ENCODE data around the gene RFX1. TPM values are rescaled to one million over a fixed set of nuclear protein-coding genes. Genes with fewer than 3 reads are reported as not detected.

Gene RFX1
- total and polyA plus RNA-seq, 2 experiments from 2014 or later: 1.7 to 2.5 TPM

GRCh38 chr19:14005349-14006084 lies 603 bp downstream of the RFX1 start:
- Histone ChIP-seq H3F3A (ENCODE audit: insufficient read depth) (peaks cover 21% of the 10 kb centered on the region), H4K20me1 (ENCODE audit: insufficient read depth) (no peaks in the 10 kb centered on the region), H3K4me3 (peak overlapping the region; percentile 78), H3K4me2 (ENCODE audit: unreplicated experiment) (peak overlapping the region; percentile 78), H3K9me2 (ENCODE audit: insufficient read depth) (no peaks in the 10 kb centered on the region), H3K9me3 (ENCODE audit: low read depth) (no peaks in the 10 kb centered on the region), H3K36me3 (ENCODE audit: low read depth) (no peaks in the 10 kb centered on the region), H3K27ac (peak overlapping the region; percentile 97), H3K27me3 (replicated peaks; ENCODE audit: insufficient read depth) (no peaks in the 10 kb centered on the region), H3K79me2 (ENCODE audit: insufficient read depth) (peaks cover 19% of the 10 kb centered on the region), H2AFZ (peak overlapping the region; percentile 60), H3K9ac (peak overlapping the region; percentile 99), H3K4me1 (ENCODE audit: insufficient read depth) (peaks cover 15% of the 10 kb centered on the region; the same call in 1 of the 2 replicates)
- TF ChIP-seq EZH2phosphoT487 (IDR thresholded peaks at IDR 0.05; ENCODE audit: insufficient read depth, low read depth) (no peak), EZH2 (IDR thresholded peaks at IDR 0.05; ENCODE audit: insufficient read depth, poor library complexity, severe bottlenecking) (no peak)
- in situ Hi-C loops (cut with MboI): no loop called here
- 6 to 30% methylated on average over 6 to 39 of the region's 50 CpGs for WGBS, 2 experiments (ENCODE audit: low coverage in 1 of 2, low lambda C conversion rate in 2 of 2, missing lambda C conversion rate in 2 of 2)
- DNase-seq: peak; percentile 93

DNA sequence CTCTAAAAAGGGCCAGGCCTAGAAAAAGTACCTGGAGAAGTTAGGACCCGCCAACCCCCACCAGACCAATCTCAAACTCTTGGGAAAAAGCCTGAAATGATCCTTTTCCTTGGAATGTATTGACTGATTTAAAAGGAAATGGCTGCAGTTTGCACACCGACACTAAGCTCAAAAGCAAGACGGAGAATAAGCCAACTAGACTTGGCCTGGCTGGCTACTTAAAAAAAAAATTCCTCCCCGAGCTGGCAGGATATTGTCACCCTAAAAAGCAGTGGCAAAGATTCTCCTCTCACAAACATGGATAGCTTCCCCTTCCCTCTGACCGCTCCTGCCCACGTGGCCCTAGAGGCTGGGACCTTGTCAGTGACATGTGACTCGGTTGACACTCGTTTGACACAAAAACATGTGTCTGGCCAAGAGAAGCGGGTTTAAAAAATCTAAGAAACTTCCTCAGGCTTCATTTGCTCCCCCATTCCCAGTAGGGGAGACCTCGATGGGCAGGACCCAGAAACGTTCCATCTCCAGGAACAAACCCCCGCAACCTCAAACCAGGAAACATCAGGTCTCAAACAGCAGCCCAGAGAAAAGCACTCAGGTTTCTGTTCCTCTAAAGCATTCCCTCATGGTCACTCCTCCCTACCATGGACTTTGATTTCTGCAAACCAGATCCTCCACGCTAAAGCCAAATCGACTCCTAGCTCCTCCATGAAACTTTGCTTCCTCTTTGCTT lies 1.3 kb downstream of the RFX1 start:
- peak overlapping the region; percentile 78 for H3K4me3 ChIP-seq
- no peaks in the 10 kb centered on the region for H4K20me1 ChIP-seq (ENCODE audit: insufficient read depth)
- no peaks in the 10 kb centered on the region for H3K36me3 ChIP-seq (ENCODE audit: low read depth)
- H3K79me2 ChIP-seq (ENCODE audit: insufficient read depth): peaks cover 27% of the 10 kb centered on the region
- in situ Hi-C loops (cut with MboI): no loop called here
- H3F3A ChIP-seq (ENCODE audit: insufficient read depth): peaks cover 21% of the 10 kb centered on the region
- peak overlapping the region; percentile 60 for H2AFZ ChIP-seq
- TF ChIP-seq EZH2phosphoT487 (IDR thresholded peaks at IDR 0.05; ENCODE audit: insufficient read depth, low read depth): no peak
- TF ChIP-seq EZH2 (IDR thresholded peaks at IDR 0.05; ENCODE audit: insufficient read depth, poor library complexity, severe bottlenecking): no peak
- H3K27me3 ChIP-seq (replicated peaks; ENCODE audit: insufficient read depth): no peaks in the 10 kb centered on the region
- peaks cover 15% of the 10 kb centered on the region; the same call in 1 of the 2 replicates for H3K4me1 ChIP-seq (ENCODE audit: insufficient read depth)
- peak overlapping the region; percentile 99 for H3K9ac ChIP-seq
- H3K27ac ChIP-seq: peak overlapping the region; percentile 97
- 12 to 14% methylated on average over 14 of the region's 14 CpGs for WGBS, 2 experiments (ENCODE audit: low coverage in 1 of 2, low lambda C conversion rate in 2 of 2, missing lambda C conversion rate in 2 of 2)
- no peaks in the 10 kb centered on the region for H3K9me2 ChIP-seq (ENCODE audit: insufficient read depth)
- H3K9me3 ChIP-seq (ENCODE audit: low read depth): no peaks in the 10 kb centered on the region
- H3K4me2 ChIP-seq (ENCODE audit: unreplicated experiment): peak overlapping the region; percentile 78
- DNase-seq: peak; percentile 63

GRCh38 chr19:14003251-14004055 lies 2.7 kb downstream of the RFX1 start:
- Histone ChIP-seq H3K36me3 (ENCODE audit: low read depth) (0 out of 2 replicates have a peak, but pooled peaks cover 6% of the 10 kb centered on the region), H3K9ac (peak overlapping the region; percentile 32), H3K4me2 (ENCODE audit: unreplicated experiment) (peak overlapping the region; percentile 57), H2AFZ (peak overlapping the region; percentile 46), H4K20me1 (ENCODE audit: insufficient read depth) (no peaks in the 10 kb centered on the region), H3K9me3 (ENCODE audit: low read depth) (peaks cover 8% of the 10 kb centered on the region), H3K9me2 (ENCODE audit: insufficient read depth) (no peaks in the 10 kb centered on the region), H3K27me3 (replicated peaks; ENCODE audit: insufficient read depth) (no peaks in the 10 kb centered on the region), H3K4me1 (ENCODE audit: insufficient read depth) (peaks cover 15% of the 10 kb centered on the region; the same call in 1 of the 2 replicates), H3K27ac (peak overlapping the region; percentile 97), H3K79me2 (ENCODE audit: insufficient read depth) (peaks cover 40% of the 10 kb centered on the region), H3F3A (ENCODE audit: insufficient read depth) (peaks cover 21% of the 10 kb centered on the region), H3K4me3 (no peak overlapping the region)
- 36 to 47% methylated on average over 9 to 10 of the region's 10 CpGs for WGBS, 2 experiments (ENCODE audit: low coverage in 1 of 2, low lambda C conversion rate in 2 of 2, missing lambda C conversion rate in 2 of 2)
- TF ChIP-seq EZH2phosphoT487 (IDR thresholded peaks at IDR 0.05; ENCODE audit: insufficient read depth, low read depth): no peak
- no peak for TF ChIP-seq EZH2 (IDR thresholded peaks at IDR 0.05; ENCODE audit: insufficient read depth, poor library complexity, severe bottlenecking)
- in situ Hi-C loops (cut with MboI): no loop called here
- DNase-seq: peak; percentile 48

All from GM23248 (cell line).